Left kidney (tissue), 2 donors: ENCODE data around the gene ZBTB20. TPM values are rescaled to one million over a fixed set of nuclear protein-coding genes. Genes with fewer than 3 reads are reported as not detected.

Experiments
- DNase-seq: peaks from one replicate; pipeline ENCODE4 v3.0.0-alpha.2; 2013
- polyA plus RNA-seq: library from polyadenylated mRNA; unstranded; fragments of 120-200 nt; gene quantifications from one replicate; pipeline ENCODE4 v1.2.1, GENCODE V29; 2013; ENCODE audit not compliant: insufficient read length

The ZBTB20 gene
- polyA plus RNA-seq, 1 donor: 5.6 TPM

DNA sequence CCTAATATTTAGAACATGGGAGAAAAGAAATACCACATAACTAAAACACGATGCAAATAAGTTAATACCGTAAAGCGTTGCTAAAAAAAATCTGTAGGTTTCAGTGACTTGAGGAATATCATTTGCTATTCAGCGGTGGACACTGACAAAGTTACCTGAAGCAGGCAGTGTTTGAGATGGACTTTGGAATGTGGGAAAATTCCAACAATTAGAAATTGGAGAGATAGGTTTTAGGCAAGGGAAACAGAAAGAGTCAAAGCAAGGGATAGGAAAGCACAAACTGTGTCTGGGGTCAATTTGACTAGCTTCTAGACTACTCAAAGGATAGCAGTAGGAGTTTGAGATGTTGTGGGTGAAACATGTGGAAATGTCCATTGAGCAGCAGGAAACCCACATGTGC, 680.3 kb downstream of the ZBTB20 start:
- no peak for DNase-seq

GRCh38 chr3:114466251-114466650, 680.8 kb downstream of the ZBTB20 start:
- DNase-seq: no peak

DNA sequence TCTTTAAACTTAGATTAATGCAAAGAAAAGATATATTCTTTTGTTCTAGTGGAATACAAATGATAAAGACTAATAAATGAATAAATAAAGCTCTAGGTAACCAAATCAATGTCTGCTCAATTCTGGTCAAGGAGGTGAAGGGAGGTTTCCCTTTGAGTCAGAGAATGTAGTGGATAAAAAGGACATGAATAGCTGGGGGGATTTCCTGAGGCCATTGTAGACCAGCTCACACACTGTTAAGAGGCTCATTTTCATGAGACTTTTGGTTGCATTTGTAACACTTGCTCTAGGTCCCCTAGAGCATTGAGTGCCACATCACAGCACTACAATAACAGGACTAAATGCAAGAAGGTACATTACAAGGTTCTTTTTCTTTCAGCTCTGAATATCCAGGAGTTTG, 682.5 kb downstream of the ZBTB20 start:
- no peak for DNase-seq

- DNase-seq: no peak
These were observed 684.3 kb downstream of the ZBTB20 start for GRCh38 chr3:114462750-114463149.

GRCh38 chr3:114460459-114460858, 686.6 kb downstream of the ZBTB20 start:
- no peak for DNase-seq

DNA sequence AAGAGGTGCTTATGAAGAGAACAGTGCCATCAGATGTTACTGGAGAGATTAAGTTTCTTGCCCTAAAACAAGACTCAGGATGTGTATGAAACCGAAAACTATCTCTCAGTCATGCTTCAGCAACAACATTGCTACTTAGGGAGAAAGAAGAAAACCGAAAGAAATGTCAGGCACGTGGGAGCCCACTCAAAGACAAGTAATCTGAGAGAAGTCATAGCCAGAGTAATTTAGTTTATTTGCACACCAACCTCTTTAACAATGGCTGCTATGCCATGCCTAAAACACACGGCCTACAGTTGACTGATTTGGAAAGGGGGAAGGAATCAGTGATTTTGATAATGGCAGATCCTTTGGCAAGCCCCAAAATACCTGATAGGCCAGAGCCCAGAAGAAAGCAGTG, 690.3 kb downstream of the ZBTB20 start:
- DNase-seq: no peak

- no peak for DNase-seq
These were observed 691.7 kb downstream of the ZBTB20 start for GRCh38 chr3:114455432-114455831.

GRCh38 chr3:114454551-114455251, 692.4 kb downstream of the ZBTB20 start:
- peak; percentile 42 for DNase-seq

- DNase-seq: no peak
These were observed 693.7 kb downstream of the ZBTB20 start for GRCh38 chr3:114453361-114453780.

DNA sequence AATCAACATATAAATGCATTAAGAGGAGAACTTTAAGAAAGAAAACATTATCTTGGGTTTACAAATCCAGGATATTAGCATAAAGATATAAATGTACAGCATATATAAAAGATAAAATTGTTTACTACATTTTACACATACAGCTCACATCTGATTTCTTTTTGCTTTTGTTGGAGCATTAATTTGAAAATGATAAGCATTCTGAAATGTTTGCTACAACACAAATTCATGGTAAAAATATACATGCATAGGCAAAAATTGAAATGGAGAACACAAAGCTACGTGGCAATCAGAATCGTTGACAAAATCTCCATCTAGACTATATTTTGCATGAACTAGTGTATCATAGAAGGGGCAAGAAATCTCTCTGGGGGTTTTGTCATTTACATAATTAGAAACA, 694.2 kb downstream of the ZBTB20 start:
- no peak for DNase-seq

DNA sequence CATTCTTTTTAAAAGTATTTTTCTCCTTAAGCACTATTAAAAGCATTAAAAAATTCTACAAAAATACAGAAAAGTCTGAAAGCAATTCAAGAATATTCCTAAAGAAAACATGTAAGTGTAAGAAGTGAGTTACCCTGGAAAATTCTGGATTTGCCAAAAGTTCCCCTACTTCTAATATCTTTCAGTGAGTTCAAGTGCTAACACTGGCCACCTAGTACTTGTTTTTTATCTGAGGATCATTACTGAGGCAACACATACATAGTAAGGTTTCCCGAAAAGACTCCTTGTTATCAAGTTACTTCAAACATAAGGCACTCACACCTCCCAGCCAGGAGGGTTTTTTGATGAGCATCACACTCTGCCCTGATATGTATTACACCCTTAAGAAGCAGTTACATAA, 694.8 kb downstream of the ZBTB20 start:
- no peak for DNase-seq

GRCh38 chr3:114451561-114452018, 695.5 kb downstream of the ZBTB20 start:
- no peak for DNase-seq

- no peak for DNase-seq
These were observed 696.0 kb downstream of the ZBTB20 start for GRCh38 chr3:114451051-114451451.

- DNase-seq: no peak
These were observed 697.0 kb downstream of the ZBTB20 start for GRCh38 chr3:114450008-114450596.

DNA sequence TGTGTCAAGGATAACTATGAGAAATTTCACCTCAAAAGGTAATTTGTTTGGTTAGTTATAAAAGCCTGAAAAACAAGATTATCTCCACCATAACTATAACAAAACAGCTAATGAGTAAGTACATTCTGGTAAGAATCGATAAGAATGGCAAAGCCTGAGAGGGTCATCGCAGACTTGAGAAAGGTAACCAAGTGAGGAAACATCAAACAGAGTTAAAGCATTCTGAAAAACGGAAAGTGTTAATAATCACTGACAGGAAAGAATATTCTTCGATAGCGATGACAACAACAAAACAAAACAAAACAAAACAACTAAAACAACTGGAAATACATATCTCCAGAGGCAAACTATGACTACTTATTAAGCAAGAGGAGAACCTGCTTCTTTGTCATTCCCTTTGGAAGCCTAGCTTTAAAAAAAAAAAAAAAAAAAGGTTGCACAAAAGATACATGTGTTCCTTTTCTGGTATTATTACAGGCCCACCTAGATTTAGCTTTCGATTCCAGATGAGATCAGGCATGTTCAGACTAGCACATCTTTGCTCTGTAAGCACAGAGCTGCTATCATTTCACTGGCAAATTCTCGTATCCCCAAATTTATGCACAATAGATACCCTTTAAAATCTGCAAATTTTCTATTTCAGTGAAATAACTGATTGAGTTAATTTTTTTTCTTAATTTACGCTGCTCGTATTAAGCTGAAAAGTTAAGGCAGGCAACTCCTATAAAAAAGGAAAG, 697.6 kb downstream of the ZBTB20 start:
- no peak for DNase-seq

- DNase-seq: no peak
These were observed 699.1 kb downstream of the ZBTB20 start for GRCh38 chr3:114447950-114448479.

DNA sequence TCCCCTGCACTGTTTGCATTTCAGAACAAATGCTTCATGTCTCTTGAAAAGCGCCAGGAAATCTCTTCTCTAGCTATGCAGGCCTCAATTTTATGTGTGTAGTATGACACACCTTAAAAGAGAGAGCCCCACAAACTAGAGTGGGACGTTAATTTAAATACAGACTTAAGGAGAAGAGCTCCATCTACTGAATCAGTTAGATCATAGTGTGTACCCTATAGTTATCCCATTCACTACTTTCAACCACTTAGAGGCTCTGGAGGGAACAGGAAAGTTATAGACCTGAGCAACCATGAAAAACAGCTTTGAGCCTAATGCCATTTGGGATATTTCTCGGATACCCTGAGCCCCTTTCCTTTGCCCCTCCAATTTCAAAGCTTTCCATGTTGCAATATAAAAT, 699.5 kb downstream of the ZBTB20 start:
- DNase-seq: no peak

GRCh38 chr3:114446600-114446999, 700.5 kb downstream of the ZBTB20 start:
- DNase-seq: no peak

- DNase-seq: no peak
These were observed 701.9 kb downstream of the ZBTB20 start for GRCh38 chr3:114445233-114445632.

GRCh38 chr3:114444216-114444615, 702.9 kb downstream of the ZBTB20 start:
- no peak for DNase-seq

- DNase-seq: no peak
These were observed 704.8 kb downstream of the ZBTB20 start for GRCh38 chr3:114442246-114442645.

DNA sequence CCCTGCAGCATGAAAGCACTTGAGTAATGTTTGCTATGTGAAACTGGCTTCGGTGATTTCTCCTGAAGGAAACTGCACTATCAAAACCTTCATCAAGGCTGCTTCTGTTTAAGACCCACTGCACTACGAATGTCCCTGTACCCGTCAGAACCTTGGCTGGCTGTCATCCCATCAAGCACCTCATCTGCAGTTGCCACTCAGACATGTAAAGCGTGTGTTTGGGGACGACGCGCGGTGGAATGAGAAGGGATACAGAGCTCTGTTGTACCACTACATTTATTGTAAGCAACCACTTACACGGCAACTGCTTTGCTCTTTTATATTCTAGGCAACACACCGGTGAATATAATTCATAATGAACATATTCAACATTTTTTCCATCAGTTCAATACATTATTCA, 705.7 kb downstream of the ZBTB20 start:
- DNase-seq: no peak

GRCh38 chr3:114440700-114441099, 706.4 kb downstream of the ZBTB20 start:
- no peak for DNase-seq
